Activated CD4-positive, alpha-beta T cell treated with anti-CD3 and anti-CD28 coated beads, Interleukin-2, Interleukin-6, amounts not matched to agents 100 ng/mL and 50 ng/mL, durations not matched to agents 16 hours and 8 hours (primary cell): ENCODE results near the gene PIEZO2.
"Not testable (repeated sequence)": the region's sequence is repeated elsewhere in the genome, so short reads cannot be mapped to it uniquely, and the experiment has no call there.

Source experiments
- DNase-seq: peaks from one replicate; pipeline ENCODE4 v3.0.0-alpha.2; 2020

Gene PIEZO2

DNA sequence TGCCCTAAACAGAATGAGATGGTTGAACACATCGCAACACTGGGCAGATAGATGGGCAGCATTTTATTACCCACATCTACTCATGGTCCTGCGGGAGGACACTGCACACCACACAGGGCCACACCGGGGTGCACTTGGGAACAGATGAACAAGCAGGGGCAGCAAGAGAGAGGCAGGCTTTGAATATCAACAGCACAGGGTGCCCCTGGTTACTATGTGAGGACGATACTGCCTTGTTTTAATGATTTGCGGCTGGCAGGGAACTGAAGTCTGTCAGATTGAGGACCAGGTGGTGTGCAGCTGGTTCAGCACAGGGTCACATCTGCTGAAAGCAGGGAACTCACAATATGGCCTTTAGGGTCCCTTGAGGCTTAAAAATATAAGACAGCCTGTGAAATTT is 195.7 kb downstream of the PIEZO2 start:
- DNase-seq: no peak

DNA sequence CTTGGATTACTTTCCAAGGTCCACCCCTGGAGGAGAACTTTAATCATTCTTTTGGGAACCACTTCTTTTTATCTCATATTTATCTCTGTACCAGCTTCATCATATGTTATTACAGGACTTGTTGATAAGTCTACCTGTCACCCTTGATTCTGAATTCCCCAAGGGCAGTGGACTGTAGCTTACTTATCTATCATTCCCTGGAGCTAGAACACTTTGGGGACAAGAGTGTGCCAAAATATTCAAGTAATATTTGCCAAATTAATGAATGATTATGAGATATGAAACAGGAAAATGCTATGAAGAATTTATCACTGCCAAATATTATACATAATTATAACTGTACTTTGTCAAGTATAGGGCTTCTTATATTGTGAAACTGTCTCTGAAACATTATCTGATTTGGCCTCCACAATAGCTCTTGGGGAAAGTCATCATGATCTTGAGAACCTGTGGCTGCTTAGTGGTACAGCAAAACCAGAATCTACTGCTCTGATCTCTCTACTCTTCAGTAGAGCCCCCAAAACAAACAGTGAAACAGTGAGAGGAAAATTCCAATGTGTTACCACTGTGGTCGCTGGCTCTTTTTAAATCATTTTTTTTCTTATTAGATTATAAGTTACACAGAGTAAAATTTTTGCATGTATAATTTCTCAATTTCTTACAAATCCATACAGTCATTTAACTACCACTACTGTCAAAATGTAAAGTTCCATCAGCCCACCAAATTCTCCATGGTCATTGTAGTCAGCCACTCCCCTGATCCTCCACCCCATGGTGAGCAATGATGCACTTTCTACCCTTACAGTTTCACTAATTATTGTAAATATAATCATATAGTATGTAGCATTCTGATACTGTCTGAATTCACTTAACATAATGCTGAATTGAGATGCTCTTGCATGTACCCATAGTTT is 197.5 kb downstream of the PIEZO2 start:
- DNase-seq: no peak

DNA sequence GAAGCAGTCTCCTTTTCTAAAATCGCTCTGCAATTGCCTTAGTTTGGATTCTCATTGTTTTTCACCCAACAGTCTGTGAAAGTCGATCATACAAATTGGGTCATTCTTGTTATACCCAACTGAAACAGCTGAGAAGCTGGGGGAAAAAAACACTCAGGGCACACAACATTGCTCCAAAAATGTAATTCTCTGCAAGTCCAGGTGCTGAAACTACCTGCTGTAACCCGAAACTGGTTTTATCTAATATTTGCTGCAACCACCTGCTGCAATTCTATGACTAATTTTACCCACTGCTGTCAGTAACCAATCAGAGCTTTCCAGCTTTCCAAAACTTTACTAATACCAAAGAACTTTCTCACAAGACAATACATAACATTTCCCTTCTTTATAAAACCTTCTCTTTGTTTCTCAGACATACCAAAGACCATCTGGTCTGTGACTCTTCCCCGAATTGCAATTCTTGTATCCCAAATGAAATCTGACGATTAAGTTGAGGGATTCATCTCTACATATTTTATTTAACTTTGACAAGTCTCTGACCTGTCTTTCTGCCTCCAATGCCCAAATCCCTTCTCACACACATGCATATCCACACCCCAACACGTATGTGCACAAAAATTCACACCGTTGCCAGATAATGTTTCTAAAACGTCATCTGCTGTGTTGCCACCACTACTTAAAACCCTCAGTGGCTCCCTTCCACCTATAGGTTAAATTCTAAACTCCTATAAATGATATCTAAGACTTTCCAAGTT is 198.3 kb downstream of the PIEZO2 start:
- DNase-seq: no peak

DNA sequence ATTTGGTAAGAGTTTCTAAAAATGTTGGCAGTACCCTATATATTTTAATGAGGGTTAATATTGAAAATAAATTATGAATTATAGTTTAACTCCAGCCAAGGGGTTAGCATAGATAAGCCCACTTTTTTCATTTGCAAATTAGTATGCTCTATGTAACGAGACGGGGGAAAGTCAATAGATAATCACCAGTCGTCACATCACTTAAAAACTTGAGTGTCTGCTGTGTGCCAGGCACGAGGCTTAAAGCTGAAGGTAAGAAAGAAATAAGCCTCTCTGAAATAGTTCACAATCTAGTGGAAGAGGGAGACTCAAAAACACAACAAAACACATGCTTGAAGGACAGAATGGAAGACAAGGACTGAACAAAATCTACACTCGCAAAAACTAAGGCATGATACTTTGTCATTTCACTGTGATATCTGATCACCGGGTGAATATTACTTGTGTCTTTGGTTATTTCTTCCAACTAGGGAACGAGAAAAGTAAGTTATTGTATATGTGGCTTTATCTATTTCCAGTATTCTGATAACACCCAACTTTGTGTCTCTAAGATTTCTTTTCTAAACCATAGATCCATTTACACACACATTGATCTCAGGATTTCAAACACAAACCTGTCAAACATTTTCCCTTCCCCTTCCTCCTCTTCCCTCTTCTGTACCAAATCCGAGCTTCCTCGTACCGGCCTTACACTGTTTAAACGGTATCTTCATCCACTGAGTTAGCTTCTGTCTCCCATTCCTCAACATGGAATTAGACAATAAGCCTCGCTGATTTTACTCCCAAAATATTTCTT is 199.1 kb downstream of the PIEZO2 start:
- no peak for DNase-seq

DNA sequence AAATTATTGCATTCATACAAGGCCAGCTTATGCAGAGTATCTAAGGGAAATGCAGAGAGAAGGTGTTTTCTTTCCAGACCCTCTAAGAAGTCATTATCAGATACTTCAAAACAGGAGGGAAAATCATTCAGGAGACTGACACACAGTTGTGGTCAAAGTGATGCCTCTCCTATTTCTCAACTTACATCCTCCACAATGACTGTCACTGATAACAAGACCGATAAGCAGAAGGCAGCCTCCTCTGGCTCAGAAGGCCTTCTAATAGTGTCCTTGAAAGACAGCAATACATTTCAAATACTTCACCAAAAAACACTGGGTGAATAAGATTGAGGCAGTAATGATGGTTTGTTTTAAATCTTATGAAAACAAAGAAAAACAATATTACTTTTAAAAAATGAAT is 199.7 kb downstream of the PIEZO2 start:
- DNase-seq: no peak

DNA sequence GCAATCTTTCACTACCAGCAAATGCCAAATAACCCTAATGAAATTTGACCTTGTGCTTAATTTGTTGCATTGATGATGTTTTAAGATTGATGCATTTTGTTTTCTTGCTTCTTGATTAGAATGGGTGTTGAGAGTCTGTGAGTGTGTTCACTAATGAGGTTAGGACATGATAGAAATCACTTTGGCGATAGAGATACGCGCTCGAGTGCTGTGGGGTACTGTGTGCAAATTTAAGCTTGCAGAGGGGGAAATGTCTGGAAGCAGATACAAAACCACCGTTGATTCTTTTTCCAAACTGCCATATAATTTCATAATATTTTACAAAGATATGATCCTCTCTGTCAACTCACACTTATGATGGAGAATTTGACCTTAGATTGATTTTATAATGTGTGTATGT is 200.9 kb downstream of the PIEZO2 start:
- no peak for DNase-seq

DNA sequence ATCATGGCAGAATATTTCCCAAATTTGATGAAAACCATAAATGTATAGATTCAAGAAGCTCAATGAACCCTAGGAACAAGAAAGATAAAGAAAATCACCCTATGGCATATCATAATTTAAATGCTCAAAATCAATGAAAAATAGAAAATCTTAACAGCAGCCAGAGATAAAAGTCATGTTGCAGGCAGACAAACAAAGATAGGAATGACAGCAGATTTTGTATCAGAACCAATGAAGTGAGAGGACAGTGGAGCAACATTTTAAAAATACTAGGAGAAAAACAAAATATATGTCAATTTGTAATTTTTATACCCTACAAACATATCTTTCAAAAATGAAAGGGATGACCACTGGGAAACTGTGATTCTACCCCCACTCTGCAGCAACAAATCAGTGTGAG is 203.3 kb downstream of the PIEZO2 start:
- no peak for DNase-seq

DNA sequence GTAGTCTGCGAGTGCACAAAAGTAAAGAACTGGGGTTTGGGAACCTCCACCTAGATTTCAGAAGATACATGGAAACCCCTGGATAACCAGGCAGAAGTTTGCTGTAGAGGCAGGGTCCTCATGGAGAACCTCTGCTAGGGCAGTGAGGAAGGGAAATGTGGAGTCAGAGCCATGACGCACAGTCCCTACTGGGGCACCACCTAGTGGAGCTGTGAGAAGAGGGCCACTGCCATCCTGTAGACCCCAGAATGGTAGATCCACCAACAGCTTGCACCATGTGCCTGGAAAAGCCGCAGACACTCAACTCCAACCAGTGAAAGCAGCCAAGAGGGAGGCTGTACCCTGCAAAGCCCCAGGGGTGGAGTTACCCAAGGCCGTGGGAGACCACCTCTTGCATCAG is 206.4 kb downstream of the PIEZO2 start:
- no peak for DNase-seq

DNA sequence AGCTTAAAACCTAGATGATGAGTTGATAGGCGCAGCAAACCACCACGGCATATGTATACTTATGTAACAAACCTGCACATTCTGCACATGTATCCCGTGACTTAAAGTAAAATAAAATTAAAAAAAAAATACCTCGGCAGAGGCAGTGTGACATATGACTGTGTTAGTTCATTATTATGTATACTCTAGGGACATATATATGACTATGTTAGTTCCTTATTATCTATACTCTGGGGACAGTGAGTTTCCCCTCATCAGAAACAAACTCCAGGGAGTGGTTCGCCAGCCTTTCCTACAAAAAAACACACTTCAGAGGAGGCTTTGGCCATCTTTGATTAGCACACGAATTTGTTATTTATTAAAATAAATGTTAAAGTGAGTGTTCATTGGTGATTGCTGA is 209.5 kb downstream of the PIEZO2 start:
- DNase-seq: no peak

DNA sequence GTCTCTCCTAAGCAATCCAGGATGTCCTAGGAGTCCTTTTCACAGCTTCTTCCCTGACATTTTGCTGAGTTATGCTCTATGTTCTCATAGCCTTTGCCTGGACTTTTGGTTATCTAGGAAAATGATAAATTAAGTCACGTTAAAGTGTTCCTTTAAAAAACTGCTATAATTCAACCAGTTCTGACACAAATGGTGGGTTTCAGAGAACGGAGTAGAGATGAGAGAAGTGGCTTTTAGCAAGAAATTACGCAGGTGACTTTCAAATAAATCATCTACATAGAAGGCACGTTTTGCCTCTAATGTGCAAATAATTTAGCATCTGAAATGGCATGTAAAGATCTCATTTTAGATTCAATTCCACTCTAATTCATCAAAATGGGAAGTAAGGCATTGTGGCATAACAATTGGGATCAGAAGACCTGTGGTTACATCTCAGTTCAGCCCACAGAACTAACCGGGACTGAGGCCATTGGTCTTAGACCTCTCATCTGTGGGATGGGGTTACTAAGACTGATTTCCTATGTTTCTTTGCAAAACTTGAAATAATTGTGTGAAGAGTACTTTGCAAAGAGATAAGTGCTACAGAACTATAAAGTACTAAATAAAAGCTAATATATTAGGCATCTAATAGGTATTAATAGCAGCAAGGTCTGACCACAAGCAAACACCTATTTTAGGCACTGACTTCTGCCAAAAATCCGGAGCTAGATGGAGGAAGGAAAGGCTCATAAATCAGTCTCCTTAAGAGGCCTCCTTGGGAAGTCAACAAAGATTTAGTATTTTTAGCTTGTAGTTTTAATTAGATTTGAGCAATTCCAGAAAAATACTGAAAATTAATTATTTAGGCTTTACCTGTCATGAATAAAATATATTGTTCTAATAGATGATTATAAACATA is 211.4 kb downstream of the PIEZO2 start:
- no peak for DNase-seq

DNA sequence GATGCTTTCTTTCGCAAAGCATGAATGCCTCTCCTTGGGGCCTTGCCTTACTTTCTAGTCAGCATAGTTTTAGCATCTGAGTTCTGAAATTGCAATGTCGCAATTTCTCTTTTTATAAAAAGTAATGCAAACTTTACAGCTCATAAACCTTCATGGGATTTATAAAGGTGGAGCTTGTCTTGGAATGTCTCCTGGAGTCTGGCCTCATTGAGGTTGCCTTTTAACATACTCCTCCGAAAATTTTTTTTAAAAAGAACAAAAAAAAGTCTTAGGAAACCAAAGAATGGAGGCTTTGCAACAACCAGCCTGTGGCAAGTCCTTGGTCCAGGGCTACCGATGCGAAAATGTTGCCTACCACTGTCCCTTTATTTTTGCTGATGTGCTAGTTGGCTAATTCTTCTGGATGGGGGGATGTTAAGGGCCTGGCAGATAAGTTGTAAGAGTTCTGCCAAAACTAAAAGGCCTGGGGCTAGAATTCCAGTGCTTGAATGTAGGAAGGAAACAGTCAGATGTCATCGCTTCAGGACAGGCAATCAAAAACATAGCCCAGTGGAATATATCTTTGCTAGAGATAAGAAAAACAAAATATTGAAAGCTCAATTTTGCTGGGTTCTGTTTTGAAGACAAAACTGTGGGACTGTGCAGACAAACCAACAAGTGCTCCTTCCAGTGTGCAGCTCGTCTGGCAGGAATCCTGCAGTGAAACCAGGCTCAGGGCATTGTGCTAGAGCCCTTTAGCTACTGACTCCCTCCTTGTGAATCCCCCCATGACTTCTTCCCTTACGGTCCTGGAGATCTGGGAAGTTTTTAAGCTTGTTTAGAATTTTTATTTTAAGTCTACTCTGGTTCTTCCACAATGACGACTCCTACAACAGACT is 213.0 kb downstream of the PIEZO2 start:
- no peak for DNase-seq

DNA sequence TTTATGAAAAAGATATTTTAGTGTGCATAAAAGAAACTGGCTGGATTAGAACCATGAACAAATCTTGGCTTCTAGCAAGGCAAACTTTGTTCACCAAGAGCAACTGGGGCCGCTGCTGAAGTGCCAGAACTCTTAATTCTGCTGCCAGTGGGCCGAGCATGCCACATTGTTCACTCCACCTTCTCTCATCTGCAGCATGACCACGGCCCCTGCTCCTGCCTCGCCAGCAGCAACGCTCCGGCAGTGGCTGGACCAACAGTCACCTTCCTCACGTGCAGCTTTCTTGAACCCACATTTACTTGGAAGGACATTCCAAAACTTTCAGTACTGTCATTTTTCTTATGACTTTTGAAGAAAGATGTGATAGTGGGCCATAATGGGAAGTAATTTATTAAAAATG is 213.8 kb downstream of the PIEZO2 start:
- no peak for DNase-seq

DNA sequence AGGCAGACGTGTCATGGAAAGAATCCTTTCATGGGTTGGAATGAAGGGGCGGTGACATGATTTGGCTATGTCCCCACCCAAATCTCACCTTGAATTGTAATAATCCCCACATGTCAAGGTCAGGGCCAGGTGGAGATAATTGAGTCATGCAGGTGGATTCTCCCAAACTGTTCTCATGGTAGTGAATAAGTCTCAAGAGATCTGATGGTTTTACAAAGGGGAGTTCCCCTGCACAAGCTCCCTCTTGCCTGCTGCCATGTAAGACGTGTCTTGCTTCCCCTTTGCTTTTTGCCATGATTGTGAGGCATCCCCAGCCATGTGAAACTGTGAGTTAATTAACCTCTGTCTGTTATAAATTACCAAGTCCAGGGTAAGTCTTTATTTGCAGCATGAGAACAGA is 215.7 kb downstream of the PIEZO2 start:
- not testable (repeated sequence) for DNase-seq

DNA sequence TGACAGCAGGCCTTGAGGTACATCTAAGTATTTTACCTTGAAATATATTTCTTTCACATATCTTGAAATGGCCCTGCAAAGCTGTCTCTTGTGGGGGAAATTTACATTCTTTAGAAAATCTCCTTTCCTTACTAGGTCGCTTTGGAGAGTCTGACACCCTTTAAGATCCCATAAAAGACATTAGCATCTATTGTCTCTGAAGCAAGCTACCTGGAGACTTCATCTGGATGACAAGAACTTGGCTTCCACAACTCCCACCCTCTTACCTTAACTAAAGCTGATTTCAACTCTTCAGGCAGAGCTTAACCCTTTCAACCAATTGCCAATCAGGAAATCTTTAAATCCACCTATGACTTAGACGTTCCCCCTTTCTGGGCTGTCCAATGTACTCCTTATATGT is 219.3 kb downstream of the PIEZO2 start:
- no peak for DNase-seq

DNA sequence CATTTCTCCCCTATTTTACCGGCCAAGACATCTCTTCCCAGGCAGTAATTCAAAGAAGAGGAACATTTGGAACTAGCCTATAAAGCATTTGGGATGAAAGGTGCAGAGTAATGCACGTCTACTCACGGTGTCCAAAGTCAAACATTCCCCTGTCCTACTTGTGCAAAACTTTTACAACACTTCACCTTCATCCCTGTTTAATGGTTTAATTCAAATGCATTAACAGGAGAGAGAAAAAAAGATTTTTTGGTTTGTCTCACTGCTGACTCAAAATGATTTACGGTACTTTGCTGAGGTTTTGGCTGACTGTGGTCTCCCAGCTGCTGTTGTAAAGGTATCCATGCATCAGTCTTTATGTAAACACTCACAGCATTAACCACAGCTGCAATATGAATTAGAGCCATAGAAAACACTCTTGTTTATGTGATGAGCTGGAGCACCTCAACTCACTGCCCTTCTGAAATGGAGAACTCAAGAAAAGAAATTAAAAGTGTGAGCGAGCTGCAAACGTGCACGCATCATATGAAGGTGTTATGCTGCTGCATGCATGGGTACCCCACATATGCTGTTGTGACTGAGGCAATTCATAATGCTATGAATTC is 220.5 kb downstream of the PIEZO2 start:
- peak; percentile 21 for DNase-seq

DNA sequence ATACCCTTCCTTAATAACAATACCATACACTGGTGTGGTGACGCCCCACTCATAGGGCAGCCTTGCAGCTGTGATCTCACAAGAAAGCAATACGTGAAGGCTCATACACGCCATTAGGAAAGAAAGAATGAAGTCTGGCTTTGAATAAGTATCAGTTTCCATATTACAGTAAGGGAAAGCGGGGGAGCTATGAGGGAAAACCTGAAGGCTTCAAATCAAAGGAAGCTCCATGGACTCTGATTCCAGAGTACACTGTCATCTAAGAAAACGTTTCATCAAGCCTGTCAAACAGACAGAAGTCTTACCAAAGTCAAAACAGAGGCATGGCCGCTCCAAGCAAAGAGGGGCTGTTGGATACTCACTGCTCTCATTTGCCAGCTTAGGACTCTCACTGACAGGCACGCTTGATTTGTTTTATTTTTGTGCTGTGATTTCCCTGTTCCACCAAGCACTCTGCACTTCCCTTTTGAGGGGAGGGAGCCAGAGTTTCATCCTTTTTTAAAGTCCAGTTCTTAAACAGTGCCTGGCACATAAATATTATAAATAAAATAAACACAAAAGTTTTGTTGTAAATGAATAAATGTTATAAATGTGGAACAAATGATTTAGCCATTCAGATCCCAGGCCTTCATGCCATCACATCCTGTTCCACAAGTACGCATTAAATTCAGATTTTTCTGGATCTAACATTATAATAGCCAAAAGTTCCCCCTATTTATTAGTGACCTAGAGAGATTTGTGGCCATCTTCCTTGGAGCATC is 221.2 kb downstream of the PIEZO2 start:
- peak; percentile 3 for DNase-seq

DNA sequence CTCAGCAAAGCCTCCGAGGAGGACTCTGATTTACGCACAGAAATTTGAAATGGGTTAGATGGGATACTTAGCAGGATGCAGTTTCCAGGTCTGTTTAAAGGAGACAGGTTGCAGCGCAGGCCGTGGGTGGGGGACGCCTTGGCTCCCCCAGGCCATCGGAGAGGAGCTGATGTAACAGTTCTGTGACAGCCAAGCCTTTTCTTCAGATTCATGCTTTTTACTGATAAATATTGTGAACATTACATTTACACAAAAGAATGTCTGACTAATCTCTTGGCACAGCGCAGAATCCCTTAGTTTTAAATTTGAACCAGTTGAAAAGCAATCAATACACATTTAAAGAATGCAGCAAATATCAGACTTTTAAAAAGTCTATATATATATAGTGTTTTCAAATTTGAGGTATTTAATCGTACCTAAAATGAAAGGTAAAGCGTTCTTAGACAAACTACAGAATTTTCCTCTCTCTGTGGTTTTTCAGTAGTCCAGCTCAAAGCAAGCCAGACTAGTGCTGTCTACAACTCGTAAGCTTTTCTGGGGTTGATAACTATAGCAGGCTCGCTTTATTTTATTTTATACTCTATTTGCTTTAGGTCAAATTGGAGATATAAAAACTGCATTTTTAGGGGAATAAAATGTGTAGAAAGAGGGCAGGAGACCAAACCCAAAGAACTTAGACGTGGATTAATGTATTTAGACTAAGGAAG is 221.9 kb downstream of the PIEZO2 start:
- no peak for DNase-seq

DNA sequence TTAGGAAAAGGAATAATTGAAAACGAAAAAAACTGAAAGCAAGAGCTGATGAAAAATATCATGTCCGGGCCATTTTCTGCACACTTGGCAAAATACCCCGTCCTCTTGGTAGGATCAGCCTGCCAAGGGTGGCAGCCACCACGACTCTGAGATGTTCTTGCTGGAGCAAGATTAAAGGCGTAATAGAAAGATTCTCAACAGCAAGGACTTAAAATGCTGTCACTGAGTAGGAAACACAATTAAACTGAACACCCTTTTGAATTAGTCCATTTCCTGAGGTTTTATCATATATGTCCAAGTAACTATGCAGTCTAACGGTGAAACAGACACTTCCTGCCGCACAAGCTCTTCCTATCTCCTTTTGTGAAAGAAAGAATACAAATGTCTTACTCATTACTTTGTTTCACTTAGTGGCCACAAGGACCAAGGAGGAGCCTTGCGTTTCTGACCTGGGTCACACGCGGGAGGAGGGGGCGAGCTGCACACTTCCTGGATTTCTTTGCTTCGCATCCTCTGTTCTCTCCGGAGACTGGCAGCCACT is 222.7 kb downstream of the PIEZO2 start:
- no peak for DNase-seq

DNA sequence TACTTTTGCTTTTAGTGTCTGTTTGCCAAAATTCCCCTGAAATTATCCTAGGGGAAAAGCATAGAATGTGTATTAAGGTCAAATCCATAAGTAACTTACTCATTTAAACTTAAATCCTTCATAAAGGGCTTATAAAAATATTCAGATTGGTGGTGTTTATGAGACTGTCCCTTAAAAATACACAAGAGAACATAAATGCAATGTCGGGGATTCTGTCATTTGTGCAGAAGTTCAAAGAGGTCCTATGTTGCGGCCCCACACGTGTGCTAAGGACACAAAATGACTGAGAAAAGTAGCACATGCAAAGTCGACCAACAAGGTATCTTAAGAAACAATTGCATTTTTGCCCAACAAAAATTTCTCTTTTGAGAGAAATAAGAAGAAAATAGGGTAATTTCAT is 225.1 kb downstream of the PIEZO2 start:
- no peak for DNase-seq
